ENCODE results near the gene KRTAP1-4.
"Not testable (repeated sequence)": the region's sequence is repeated elsewhere in the genome, so short reads cannot be mapped to it uniquely, and the experiment has no call there.

Gene KRTAP1-4

GRCh38 chr17:41002814-41003213 is 27.2 kb downstream of the KRTAP1-4 start:
- no peak for DNase-seq

- DNase-seq, result no peak
These were observed 28.2 kb downstream of the KRTAP1-4 start for GRCh38 chr17:41001795-41002194.

GRCh38 chr17:40999563-40999962 is 30.4 kb downstream of the KRTAP1-4 start, which contains the start of gene KRTAP3-2:
KRTAP3-2 (minus strand) TSS chr17:40999906; CDS start chr17:40999853, 53 bp downstream.
- not testable (repeated sequence) for DNase-seq

DNA sequence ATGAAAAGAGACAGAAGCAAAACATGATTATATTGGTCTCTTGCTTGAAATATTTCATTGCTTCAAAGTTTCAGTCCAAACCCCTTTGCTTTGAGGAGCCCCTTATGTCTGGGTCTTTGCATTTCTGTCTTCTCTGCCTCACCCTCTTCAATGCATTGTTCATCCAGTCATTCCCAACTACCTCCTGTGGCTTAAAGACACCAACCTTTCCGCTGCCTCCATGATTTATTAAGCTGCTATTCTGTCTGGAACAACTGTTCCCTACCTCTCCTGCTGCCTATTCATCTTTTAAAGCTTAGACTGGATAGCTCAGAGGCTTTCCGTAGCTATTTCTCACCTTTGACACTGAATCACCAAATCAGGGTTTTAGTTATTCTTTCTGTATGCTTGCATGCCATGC is 32.6 kb downstream of the KRTAP1-4 start:
- no peak for DNase-seq

DNA sequence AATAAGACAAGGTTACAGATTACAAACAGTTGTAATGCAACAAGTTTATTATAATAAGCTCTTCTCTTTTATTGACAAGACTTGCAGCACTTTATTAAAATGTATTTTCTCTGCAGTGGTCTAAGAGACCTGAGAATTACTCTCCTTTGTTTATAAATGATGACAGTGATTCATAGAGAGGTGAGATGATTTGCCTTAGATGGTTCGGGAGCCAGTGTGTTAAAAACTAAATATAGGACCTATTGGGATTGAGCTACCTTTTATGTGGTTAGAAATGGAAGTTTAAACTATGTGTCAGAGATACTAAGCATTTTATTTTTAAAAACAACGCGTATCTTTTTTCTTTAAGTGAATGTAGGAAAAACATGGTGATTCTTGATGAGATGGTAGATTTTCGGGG is 33.2 kb downstream of the KRTAP1-4 start:
- DNase-seq, result no peak

- no peak for DNase-seq
These were observed 34.9 kb downstream of the KRTAP1-4 start for GRCh38 chr17:40995116-40995515.

- DNase-seq, result no peak
These were observed 36.2 kb downstream of the KRTAP1-4 start, which contains the start of gene KRTAP3-3 for GRCh38 chr17:40993839-40994238. KRTAP3-3 (minus strand) TSS chr17:40994164; CDS start chr17:40994097, 67 bp downstream.

- no peak for DNase-seq
These were observed 36.9 kb downstream of the KRTAP1-4 start for GRCh38 chr17:40993084-40993483.

DNA sequence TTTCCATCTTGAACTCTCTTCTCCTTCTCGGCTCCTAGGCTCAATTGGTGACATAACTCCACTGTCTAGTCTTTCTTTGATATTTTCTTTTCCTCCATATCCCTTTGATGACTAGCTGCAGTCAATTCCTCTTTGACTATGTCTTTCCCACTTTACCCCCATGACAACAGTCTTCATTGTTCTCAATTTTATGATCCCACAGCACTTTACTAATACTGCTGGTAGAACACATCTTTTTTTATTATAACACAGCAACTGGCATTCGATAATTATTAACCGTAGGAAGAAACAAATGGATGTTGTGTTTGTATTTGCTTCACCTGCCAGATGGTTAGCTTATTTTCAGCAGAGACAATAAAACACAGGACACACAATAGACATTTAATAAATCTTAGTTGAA is 37.3 kb downstream of the KRTAP1-4 start:
- no peak for DNase-seq

GRCh38 chr17:40986920-40987319 is 43.1 kb downstream of the KRTAP1-4 start:
- DNase-seq, result no peak

- DNase-seq, result no peak
These were observed 45.8 kb downstream of the KRTAP1-4 start, which contains the start of gene KRT40 for GRCh38 chr17:40984226-40984625. KRT40 (minus strand) TSS chr17:40984326; CDS start chr17:40984273, 53 bp downstream.

DNA sequence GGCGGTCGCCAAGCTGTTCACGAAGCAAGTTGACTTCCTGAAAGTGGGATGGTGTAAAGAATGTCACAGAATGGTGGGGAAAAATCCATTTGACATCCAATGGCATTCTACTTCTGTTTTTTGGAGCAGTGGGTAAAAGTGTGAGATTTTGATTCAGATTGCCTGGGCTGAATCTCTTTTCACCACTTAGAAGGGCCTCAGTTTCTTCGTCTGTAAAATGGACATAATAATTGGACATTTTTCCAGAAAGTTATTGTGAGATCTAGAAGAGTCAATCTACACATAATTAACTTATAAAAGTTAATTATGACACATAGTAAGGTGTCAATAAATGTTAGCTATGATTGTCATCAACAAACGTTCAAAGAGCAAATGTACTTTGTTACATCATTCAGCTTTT is 48.9 kb downstream of the KRTAP1-4 start:
- no peak for DNase-seq

- no peak for DNase-seq
These were observed 49.4 kb downstream of the KRTAP1-4 start for GRCh38 chr17:40980596-40980995.

- DNase-seq, result no peak
These were observed 49.9 kb downstream of the KRTAP1-4 start for GRCh38 chr17:40980117-40980516.

All from OCI-M1 (cell line).